IPS-18a (cell line): ENCODE results near the gene MAPK10.

Source experiments
- H3K27ac ChIP-seq: one replicate; pipeline ENCODE4 v1.5.1; 2013; ENCODE audit warnings: low read length
- H3K27me3 ChIP-seq: one replicate; pipeline ENCODE4 v1.6.1; 2013; ENCODE audit warnings: mild to moderate bottlenecking, low read length; ENCODE audit not compliant: control insufficient read depth, insufficient read depth
- H3K36me3 ChIP-seq: one replicate; pipeline ENCODE4 v1.6.1; 2013; ENCODE audit warnings: low read depth, low read length; ENCODE audit not compliant: control insufficient read depth
- H3K4me1 ChIP-seq: one replicate; pipeline ENCODE4 v1.6.1; 2013; ENCODE audit warnings: low read depth, low read length; ENCODE audit not compliant: control insufficient read depth
- H3K4me3 ChIP-seq: one replicate; pipeline ENCODE4 v1.5.1; 2013; ENCODE audit warnings: low read length
- H3K9ac ChIP-seq: one replicate; pipeline ENCODE4 v1.6.1; 2013; ENCODE audit warnings: mild to moderate bottlenecking, low read length, moderate library complexity
- H3K9me3 ChIP-seq: one replicate; pipeline ENCODE4 v1.6.1; 2013; ENCODE audit warnings: low read depth, low read length; ENCODE audit not compliant: control insufficient read depth

MAPK10 gene

DNA sequence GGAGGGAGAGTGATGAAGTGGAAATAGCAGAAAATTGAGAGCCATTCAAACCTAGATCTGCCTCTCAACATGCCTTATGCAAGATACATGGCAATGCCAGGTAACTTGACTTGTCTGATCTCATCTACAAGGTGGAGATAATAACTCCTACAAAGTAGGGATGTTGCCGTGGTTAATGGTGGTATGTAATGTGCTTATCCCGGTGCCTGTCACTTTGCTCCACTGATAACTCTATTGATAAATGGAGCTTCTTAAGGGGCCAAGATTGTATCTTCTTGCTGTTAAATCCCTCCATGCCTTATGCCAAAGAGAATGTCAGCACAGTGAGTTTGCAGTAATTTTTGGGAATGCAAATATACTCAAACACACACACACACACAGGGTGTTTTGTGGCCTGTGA, 355.8 kb downstream of the MAPK10 start:
- Histone ChIP-seq H3K9ac (no peak overlapping the region), H3K36me3 (no peaks in the 10 kb centered on the region), H3K4me1 (no peaks in the 10 kb centered on the region), H3K27me3 (no peaks in the 10 kb centered on the region), H3K4me3 (no peak overlapping the region), H3K27ac (no peak overlapping the region), H3K9me3 (no peaks in the 10 kb centered on the region)

DNA sequence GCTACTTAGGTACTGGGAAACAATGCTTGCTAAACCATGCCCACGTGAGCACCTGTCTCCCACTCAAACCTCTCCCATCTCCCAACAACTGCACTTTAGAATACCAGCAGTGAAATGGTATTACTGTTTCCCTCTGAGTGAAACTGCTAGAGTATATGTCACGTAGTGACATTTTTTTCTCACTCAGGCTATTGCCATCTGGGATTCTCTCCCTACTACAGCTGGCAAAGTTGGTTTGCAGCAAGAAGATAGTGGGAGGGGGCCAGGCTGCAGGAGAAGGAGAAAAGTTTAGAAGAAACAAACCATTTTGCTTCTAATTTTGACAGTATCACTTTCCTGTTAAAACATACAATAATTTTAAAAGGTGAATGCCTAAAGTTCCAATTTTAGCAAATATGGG, 358.3 kb downstream of the MAPK10 start:
- Histone ChIP-seq H3K36me3 (no peaks in the 10 kb centered on the region), H3K4me1 (no peaks in the 10 kb centered on the region), H3K9ac (no peak overlapping the region), H3K9me3 (no peaks in the 10 kb centered on the region), H3K27me3 (no peaks in the 10 kb centered on the region), H3K27ac (no peak overlapping the region), H3K4me3 (no peak overlapping the region)

DNA sequence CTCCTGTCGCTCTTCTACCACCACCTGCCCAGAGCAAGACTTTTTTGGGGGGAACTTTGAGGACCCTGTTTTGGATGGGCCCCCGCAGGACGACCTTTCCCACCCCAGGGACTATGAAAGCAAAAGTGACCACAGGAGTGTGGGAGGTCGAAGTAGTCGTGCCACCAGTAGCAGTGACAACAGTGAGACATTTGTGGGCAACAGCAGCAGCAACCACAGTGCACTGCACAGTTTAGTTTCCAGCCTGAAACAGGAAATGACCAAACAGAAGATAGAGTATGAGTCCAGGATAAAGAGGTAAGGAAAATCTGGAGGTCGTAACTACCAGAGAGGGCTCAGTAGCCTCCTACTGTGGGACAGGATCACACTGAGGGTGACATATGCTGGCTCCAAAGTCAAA, 364.5 kb downstream of the MAPK10 start:
- Histone ChIP-seq H3K4me3 (no peak overlapping the region), H3K36me3 (no peaks in the 10 kb centered on the region), H3K4me1 (no peaks in the 10 kb centered on the region), H3K9me3 (no peaks in the 10 kb centered on the region), H3K27ac (no peak overlapping the region), H3K9ac (no peak overlapping the region), H3K27me3 (no peaks in the 10 kb centered on the region)

DNA sequence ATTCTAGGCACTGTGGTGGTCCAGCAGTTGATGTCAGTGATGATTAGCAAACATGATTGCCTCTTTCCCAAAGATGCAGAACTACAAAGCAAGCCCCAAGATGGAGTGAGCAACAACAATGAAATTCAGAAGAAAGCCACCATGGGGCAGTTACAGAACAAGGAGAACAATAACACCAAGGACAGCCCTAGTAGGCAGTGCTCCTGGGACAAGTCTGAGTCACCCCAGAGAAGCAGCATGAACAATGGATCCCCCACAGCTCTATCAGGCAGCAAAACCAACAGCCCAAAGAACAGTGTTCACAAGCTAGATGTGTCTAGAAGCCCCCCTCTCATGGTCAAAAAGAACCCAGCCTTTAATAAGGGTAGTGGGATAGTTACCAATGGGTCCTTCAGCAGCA, 365.3 kb downstream of the MAPK10 start:
- no peaks in the 10 kb centered on the region for H3K4me1 ChIP-seq

DNA sequence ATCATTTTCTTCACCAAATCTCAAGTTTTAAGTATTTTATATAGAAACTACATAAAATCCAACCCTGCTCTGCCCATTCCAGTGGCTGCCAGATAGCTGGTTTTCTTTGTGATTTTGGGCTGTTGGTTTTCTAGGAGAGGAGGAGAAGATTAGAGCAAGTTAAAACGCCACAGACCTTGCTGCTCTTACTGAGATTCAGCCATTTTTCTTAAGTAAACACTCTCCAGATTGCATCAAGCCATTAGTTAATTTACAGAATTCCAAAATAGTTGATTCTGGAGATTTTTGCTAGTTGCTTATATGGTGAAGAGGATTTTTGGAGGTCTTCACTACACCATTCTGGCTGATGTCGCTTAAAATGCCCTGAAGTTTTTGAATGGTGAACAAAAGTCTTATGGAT, 366.2 kb downstream of the MAPK10 start:
- H3K4me3 ChIP-seq, result no peak overlapping the region
- no peaks in the 10 kb centered on the region for H3K27me3 ChIP-seq
- no peak overlapping the region for H3K27ac ChIP-seq
- no peak overlapping the region for H3K9ac ChIP-seq
- no peaks in the 10 kb centered on the region for H3K9me3 ChIP-seq
- H3K36me3 ChIP-seq, result no peaks in the 10 kb centered on the region
- H3K4me1 ChIP-seq, result no peaks in the 10 kb centered on the region

More for the DNA sequence above, 365.3 kb downstream of the MAPK10 start:
- no peak overlapping the region for H3K27ac ChIP-seq
- H3K9me3 ChIP-seq, result no peaks in the 10 kb centered on the region
- no peak overlapping the region for H3K4me3 ChIP-seq
- H3K36me3 ChIP-seq, result no peaks in the 10 kb centered on the region
- H3K27me3 ChIP-seq, result no peaks in the 10 kb centered on the region
- no peak overlapping the region for H3K9ac ChIP-seq

DNA sequence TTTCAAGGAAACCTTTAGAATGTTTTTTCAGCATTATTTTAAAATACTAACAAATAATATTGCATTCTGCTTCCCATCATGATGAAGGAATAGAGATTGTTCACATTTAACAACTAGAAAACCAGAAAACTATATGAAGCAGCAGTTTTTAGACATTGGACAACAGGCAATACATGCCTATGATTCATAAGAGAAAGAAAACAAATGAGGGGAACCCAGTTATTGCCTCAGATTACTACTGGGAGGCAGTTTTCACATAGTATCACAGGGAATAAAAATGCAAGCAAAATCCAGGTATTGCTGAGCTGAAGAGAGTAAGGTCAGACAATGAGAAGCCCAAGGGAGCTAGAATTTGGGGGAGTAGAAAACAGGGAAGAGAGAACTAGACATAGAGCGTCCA, 373.6 kb downstream of the MAPK10 start:
- H3K4me1 ChIP-seq, result no peaks in the 10 kb centered on the region
- H3K27me3 ChIP-seq, result no peaks in the 10 kb centered on the region
- H3K27ac ChIP-seq, result no peak overlapping the region
- no peaks in the 10 kb centered on the region for H3K9me3 ChIP-seq
- H3K36me3 ChIP-seq, result no peaks in the 10 kb centered on the region
- no peak overlapping the region for H3K9ac ChIP-seq
- no peak overlapping the region for H3K4me3 ChIP-seq

DNA sequence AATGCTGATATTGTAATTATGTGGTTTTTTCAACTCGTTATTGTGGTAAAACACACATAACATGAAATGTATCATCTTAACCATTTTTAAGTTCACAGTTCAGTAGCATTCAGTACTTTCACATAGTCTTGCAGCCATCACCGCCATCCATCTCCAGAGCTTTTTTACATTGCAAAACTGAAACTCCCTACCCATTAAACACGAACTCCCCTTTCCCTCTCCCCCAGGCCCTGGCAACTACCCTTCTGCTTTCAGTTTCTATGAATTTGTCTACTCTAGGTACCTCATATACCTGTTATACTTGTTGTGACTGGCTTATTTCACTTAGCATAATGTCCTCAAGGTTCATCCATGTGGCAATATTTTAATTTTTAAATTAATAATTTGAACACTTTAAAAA, 380.6 kb downstream of the MAPK10 start:
- Histone ChIP-seq H3K9me3 (no peaks in the 10 kb centered on the region), H3K27me3 (no peaks in the 10 kb centered on the region), H3K9ac (no peak overlapping the region), H3K27ac (no peak overlapping the region), H3K4me3 (no peak overlapping the region), H3K4me1 (no peaks in the 10 kb centered on the region), H3K36me3 (no peaks in the 10 kb centered on the region)

DNA sequence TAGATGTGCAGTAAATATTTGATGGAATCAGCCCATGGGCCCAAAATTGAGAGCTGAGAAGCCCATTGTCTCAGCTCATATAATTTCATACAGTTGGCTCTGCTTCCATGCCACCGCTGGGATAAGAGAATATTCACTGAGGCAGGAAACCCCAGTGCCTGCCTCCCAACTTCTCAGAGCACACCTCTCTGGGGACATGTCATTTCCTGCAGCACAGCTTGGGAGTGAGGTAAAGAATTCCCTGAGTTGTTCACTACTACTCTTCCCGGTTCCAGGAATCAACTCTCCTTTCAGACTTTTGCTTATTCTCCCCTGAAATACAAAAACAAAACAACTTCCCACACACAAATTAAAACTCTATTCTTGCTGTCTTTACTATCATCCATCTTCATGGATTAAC, 389.3 kb downstream of the MAPK10 start:
- no peaks in the 10 kb centered on the region for H3K36me3 ChIP-seq
- no peak overlapping the region for H3K4me3 ChIP-seq
- H3K27me3 ChIP-seq, result no peaks in the 10 kb centered on the region
- no peak overlapping the region for H3K9ac ChIP-seq
- H3K4me1 ChIP-seq, result no peaks in the 10 kb centered on the region
- no peak overlapping the region for H3K27ac ChIP-seq
- H3K9me3 ChIP-seq, result no peaks in the 10 kb centered on the region

DNA sequence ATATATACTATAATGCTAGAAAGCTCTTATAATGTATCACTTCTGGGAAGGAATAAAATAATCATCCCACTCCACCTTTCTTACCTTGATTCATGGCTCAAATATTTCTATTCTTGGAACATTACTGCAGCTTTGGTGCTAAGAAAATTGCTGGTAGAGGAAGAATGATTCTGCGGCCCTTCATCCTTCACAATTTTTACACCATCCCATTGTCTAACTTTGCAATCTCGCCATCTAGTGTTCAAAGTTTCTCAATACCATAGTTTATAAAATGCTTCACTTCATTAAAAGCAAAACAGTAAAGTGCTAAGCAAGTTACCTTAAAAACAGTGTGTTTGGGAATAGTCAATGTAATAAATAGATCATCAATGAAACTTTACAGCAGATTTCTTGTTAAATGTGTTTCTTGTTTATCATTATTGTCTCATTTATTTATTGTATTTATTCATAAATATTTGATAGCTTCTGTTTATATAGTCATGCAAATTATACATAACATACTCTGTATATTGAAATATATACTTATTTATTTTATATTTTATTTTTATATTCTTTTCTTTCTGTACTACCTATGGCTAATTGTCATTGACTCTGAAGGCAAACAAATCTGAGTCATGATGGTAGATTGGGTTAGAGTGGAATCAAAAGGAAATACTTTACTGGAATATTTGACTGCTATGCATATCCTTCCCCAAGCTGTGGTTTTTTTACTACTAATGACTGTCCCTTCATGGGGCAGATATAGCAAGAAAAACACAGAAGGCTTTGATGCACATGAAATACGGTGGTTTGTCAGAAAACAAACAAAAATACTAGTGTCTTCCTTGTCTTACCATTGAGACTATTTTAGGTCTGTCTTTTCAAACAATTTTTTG, 390.7 kb downstream of the MAPK10 start:
- Histone ChIP-seq H3K27ac (no peak overlapping the region), H3K9ac (no peak overlapping the region), H3K4me1 (no peaks in the 10 kb centered on the region), H3K4me3 (no peak overlapping the region), H3K9me3 (no peaks in the 10 kb centered on the region), H3K36me3 (no peaks in the 10 kb centered on the region), H3K27me3 (no peaks in the 10 kb centered on the region)

DNA sequence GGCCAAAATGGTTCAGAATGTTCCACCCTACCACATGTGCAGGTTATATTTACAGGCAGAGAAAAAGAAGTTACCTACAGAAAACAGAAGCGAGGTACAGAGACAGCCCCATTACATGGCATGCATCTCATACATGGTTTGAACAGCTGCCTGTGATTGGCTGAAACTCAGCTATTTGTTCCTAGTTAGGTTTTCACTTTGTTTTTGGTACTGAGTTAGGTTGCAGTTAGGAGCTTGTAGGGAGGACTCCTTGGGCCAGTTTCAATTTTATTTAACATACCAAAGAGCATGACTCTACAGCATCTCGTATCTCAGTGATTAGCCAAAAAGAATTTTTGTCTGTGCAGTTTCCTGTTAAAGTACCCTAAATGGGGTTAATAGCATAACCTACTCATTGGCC, 392.0 kb downstream of the MAPK10 start:
- no peaks in the 10 kb centered on the region for H3K9me3 ChIP-seq
- H3K36me3 ChIP-seq, result no peaks in the 10 kb centered on the region
- H3K4me1 ChIP-seq, result no peaks in the 10 kb centered on the region
- H3K27ac ChIP-seq, result no peak overlapping the region
- H3K27me3 ChIP-seq, result no peaks in the 10 kb centered on the region
- H3K4me3 ChIP-seq, result no peak overlapping the region
- no peak overlapping the region for H3K9ac ChIP-seq

DNA sequence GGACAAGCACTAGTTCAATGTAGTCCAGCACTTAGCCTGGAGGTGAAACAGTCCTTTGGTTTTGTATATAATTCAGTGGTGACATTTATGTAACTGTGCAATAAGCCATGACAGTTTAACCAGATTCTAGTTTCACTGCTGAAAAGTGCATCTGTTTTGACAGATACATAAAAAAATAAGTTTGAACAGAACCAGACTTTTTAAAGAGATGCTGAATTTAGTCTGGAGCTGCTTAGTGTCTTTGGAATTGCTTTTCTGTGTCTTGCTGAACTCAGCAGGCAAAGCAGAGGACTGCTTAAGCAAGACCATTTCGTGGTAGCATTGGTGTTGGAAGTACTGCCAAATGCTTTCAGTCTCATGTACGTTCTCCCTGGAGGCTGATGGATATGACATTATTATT, 393.5 kb downstream of the MAPK10 start:
- H3K27me3 ChIP-seq, result no peaks in the 10 kb centered on the region
- no peaks in the 10 kb centered on the region for H3K4me1 ChIP-seq
- H3K9me3 ChIP-seq, result no peaks in the 10 kb centered on the region
- H3K4me3 ChIP-seq, result no peak overlapping the region
- no peak overlapping the region for H3K9ac ChIP-seq
- H3K27ac ChIP-seq, result no peak overlapping the region
- H3K36me3 ChIP-seq, result no peaks in the 10 kb centered on the region

DNA sequence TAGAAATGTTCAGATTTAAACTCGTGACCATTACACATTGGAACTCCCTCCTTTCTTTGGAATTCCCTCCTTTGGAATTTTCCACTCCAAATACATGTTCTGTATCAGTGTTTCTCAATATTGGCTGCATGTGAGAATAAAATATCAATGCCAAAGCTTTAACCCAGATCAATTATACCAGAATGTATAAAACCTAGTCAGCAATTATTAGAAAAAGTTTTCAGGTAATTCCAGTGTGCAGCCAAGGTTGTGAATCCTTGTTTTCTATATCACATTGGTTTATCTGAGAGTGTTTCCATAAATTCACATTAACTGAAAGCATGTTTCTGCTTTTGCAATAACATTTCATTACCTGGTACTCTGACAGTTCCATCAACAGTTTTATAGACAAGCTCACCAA, 394.3 kb downstream of the MAPK10 start:
- no peaks in the 10 kb centered on the region for H3K36me3 ChIP-seq
- no peak overlapping the region for H3K9ac ChIP-seq

More for the DNA sequence above, 394.3 kb downstream of the MAPK10 start:
- H3K9me3 ChIP-seq, result no peaks in the 10 kb centered on the region
- no peaks in the 10 kb centered on the region for H3K27me3 ChIP-seq
- H3K4me3 ChIP-seq, result no peak overlapping the region
- H3K27ac ChIP-seq, result no peak overlapping the region
- no peaks in the 10 kb centered on the region for H3K4me1 ChIP-seq
